Suppressor macrophage treated with lipopolysaccharide for 1 hour (primary cell): ENCODE measurements around the gene TTLL11.
A peak's percentile ranks its signal among the peaks of the same experiment; 100 is the strongest.
"Not testable (repeated sequence)": the region's sequence is repeated elsewhere in the genome, so short reads cannot be mapped to it uniquely, and the experiment has no call there.

Source experiments
- DNase-seq, 3 donors: peaks; one replicate each; pipeline ENCODE4 v3.0.0-alpha.2; 2020 to 2022

The TTLL11 gene

GRCh38 chr9:121895358-121895757, 197.8 kb downstream of the TTLL11 start:
- DNase-seq, result no peak

DNA sequence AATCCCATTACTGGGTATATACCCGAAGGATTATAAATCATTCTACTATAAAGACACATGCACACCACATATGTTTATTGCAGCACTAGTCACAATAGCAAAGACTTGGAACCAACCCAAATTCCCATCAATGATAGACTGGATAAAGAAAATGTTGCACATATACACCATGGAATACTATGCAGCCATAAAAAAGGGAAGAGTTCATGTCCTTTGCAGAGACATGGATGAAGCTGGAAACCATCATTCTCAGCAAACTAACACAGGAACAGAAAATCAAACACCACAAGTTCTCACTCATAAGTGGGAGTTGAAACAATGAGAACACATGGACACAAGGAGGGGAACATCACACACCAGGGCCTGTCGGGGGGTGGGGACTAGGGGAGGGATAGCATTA, 198.7 kb downstream of the TTLL11 start:
- DNase-seq, result not testable (repeated sequence)

DNA sequence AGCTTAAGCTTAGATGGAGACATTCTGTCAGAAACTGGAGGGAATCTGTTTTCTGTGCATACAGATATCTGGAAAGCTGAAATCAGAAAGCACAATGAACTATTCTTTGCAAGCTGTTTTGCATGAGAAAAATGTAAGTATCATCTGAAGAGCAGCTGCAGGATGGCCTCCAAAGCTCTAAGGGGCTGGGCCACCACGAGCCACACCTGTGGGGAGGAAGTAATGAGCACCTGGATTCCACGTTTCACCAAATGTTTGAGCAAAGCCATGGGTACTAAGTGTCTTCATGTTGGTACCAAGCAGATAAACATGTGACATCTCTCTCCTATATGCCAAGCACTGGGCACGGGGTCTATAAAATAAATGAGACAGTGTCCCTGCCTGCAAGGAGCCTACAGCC, 199.3 kb downstream of the TTLL11 start:
- no peak for DNase-seq

DNA sequence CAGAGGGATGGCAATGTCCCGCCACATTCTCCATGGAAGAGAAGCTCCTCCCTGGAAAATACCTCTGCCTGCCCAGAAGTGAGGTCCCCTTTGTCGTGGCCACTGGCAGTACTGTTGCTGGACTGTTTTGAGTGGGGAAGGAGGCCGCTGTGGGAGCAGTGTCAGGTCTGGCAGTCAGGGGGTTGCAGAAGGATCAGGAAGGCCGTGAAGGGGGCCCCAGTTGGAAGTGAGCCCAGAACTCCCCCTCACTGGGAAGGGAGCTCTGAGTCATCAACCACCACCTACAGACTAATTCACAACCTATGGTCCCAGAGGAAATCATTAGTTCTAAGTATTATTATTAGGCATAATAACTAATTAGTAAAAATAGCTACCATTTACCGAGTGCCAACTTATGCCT, 200.4 kb downstream of the TTLL11 start:
- DNase-seq, result no peak

GRCh38 chr9:121890746-121891145, 202.4 kb downstream of the TTLL11 start:
- DNase-seq, result no peak

DNA sequence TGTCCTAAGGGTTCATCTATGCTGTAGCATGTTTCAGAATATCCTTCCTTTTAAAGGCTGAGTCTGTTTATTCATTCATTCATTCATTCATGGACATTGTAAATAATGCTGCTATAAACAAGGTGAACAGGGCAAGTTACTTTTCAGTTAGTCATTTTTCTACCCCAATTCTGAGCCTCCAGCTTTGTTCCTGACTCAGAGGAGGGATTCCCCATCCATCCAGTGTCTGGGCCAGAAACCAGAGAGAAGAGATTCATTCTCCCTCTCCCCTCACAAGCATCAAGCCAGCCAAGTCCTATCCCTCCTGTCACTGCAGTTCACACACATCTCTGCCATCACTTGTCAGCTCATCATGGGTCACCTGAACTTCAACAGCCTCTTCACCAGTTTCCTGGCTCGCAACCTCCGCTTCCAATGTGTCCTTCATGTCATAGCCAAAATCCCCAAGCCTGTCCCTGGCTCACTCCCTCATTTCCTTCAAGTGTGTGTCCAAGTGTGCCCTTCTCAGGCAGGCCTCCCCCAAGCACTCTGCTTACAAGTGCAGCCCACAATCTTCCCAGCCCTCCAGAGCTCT, 203.0 kb downstream of the TTLL11 start:
- no peak for DNase-seq

DNA sequence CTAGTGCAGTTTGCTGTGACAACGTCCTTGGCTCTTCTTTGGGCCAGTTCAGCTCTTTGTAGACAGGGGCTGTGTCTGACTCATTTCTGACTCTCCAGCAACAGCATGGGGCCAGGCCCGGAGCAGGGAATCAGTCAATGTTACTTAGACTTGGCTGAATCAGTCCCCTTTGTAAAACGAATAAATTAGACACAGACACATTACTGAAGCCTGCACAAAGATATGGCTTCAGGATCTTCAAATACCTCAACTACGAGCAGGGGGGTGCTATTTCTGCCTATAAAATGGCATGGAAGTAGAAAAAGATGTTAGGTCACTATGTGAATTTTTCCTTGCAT, 204.7 kb downstream of the TTLL11 start:
- DNase-seq, result no peak

- no peak for DNase-seq
Observed at GRCh38 chr9:121887553-121888437, 205.3 kb downstream of the TTLL11 start.

GRCh38 chr9:121886759-121887485, 206.2 kb downstream of the TTLL11 start:
- DNase-seq, result no peak

- no peak for DNase-seq
Observed at GRCh38 chr9:121885345-121885901, 207.7 kb downstream of the TTLL11 start.

DNA sequence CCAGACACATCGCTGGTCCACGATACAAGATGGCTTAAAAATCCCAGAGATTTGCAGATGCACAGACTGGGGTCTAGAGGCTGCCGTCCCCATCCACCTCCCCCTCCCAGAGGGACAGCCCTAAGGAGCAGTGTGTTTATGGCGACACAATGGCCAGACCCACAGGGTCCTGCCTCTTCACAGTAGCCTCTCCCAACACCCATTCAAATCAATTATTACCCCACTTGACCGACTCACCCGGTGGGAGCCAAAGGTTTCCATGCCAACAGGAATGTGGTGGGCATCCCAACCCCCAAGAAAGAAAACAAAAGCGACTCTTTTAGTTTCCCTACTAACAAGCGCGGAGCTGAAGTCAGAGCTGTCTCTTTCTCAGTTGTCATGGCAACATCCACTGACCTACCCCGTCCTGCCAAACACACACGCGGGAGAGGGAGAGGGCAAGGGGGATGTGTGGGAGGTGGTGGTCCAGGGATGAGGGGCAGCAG, 209.0 kb downstream of the TTLL11 start:
- DNase-seq, result no peak

DNA sequence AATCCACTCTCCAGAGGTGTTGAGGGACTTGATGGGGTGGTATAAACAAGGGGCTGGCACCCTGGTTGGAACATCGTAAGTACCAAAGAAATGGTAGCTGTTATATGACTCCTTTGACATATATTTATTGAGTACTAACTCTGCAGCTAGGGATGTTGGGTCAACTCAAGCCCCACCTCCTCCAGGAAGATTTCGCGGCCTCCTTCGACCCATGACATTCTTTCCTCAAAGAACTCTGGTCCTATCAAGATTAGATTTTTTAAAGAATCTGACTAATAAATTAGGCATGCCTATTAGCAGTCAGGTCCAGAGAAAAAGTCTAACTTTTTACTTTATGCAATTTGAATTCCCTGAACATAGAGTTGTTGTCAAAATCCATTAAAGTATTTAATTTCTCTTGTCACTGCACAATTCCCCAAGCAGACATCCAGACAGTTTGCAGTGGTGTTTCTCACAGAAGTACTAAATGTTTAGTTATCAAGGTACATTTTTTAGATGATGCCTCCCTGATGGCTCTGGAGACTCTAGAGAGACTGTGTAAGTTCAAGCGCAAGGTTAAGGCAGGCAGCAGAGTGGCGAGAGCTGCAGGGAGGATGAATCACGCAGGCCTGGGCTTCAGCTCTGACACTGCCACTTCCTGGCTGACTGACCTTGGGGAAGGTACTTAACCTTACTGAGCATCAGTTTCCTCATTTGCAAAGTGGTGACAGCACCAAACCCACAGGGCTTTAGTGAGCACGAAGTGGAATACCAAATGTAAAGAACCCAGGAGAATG, 209.6 kb downstream of the TTLL11 start:
- peak in 2 of 3 donors; percentile 23 to 26 for DNase-seq

- no peak for DNase-seq
Observed at GRCh38 chr9:121881920-121882500, 211.1 kb downstream of the TTLL11 start.

- DNase-seq, result no peak
Observed at GRCh38 chr9:121880343-121880898, 212.7 kb downstream of the TTLL11 start.

DNA sequence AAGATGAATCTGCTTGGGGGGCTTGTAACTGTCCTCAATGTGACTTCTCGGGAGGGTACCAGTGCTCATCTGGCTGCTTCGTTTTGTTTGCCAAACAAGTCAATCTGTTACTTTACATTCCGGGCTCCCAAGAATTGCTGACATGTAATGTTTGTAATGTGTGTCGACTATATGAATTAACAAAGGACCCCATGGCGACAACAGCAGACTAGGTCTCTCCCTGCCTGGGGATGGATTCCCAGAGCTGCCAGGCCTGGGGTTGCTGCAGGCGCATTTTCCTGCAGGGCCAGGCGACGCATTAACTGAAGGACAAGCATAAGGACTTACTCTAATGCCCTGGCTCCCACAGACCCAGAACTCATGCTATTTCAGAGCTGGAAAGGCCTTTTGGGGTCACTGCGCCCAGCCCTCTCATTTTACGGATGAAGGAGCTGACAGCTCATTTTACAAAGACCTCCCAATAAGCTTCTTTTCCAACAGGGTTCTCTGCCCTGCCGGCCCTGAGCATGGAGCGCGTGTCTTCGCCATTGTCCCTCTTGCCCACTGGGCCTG, 214.8 kb downstream of the TTLL11 start:
- DNase-seq, result no peak

DNA sequence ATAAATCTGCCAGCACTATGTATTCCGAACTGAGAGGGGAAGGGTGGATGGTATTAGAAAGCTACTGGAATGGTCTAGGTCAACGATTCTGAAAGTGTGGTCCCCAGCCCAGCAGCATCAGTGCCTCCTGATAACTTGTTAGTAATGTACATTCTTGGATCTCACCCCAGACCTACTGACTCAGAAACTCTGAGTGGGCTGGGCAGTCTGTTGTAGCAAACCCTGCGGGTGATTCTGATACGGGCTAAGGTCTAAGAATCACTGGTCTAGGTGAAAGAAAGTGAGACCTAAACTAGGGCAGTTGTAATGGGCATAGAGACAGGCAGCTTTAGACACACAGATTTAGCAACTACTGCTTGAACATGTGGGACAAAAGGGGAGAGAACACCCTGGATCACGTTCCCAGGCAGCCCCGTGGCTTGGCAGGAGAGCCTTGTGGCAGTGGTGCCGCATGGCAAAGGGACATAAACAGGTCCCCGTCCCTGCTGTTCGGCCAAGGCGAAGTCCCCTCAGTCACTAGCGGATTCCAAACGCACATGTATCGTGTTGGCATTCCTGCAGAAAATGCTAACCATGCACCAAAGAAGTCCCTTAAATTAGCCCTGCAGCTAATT, 216.3 kb downstream of the TTLL11 start:
- no peak for DNase-seq

- no peak for DNase-seq
Observed at GRCh38 chr9:121876255-121876654, 216.9 kb downstream of the TTLL11 start.

DNA sequence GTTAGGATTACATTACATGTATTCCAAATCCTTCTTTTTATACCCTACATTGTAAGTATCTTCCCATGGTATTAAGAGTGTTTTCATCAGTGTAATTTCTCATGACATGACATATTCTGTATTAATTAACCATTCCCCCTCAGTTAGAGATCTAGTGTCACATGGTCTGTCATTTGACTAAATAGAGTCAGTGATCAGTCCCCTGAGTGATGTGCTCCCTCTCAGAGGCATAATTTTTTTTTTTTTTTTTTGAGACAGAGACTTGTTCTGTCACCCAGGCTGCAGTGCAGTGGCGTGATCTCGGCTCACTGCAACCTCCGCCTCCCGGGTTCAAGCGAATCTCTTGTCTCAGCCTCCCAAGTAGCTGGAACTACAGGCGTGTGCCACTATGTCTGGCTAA, 218.6 kb downstream of the TTLL11 start:
- no peak for DNase-seq

- no peak for DNase-seq
Observed at GRCh38 chr9:121871431-121872025, 221.6 kb downstream of the TTLL11 start.

DNA sequence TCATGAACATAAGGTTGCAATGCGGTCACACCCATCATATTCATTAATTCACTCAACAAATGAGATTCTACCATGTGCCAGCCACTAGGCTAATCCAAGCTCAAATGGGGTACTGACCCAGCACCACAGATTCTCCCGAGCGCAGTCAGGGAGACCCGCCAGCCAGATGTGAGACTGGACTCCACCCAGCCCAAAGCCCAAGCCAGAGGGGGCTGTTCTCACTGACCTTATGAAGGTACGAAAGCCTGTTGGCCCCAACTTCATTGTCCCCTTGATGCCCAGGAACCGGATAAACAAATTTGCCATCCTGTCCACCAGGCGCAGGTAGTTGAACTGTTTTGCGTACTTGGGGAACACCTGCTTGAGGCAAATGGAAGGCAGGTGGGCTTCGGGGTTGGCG, 222.8 kb downstream of the TTLL11 start:
- DNase-seq, result no peak

DNA sequence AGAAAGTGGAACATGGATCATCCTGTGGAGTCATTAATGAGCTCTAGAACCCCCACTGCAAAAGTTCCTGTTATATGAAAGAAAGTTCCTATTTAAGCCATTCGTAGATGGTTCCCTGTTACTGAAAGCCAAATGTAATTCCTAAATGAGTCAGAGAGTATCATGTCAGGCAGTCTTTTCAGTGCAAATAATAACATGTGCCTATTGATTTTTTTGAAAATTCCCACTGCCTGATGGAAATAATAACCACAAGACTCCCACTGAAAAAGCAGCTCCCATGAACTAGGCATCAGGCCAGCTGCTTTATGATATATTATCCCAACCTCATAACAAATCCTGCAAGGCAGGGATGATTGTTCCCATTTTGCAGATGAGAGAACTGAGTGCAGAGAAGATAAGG, 224.5 kb downstream of the TTLL11 start:
- DNase-seq, result peak; percentile 29 to 38 (median 31)
